GM12874 (cell line): ENCODE data around the gene PLCG1.

Experiments
- TF ChIP-seq, protein P1 (sequence below): IDR thresholded peaks from 2 replicates; pipeline ENCODE4 v1.5.1; 2011; ENCODE audit warnings: low read depth, mild to moderate bottlenecking, control low read depth, low read length, moderate library complexity; ENCODE audit not compliant: insufficient read depth

Gene PLCG1

GRCh38 chr20:41098703-41099250 is 38.6 kb upstream of the PLCG1 start:
- TF ChIP-seq, protein P1, sequence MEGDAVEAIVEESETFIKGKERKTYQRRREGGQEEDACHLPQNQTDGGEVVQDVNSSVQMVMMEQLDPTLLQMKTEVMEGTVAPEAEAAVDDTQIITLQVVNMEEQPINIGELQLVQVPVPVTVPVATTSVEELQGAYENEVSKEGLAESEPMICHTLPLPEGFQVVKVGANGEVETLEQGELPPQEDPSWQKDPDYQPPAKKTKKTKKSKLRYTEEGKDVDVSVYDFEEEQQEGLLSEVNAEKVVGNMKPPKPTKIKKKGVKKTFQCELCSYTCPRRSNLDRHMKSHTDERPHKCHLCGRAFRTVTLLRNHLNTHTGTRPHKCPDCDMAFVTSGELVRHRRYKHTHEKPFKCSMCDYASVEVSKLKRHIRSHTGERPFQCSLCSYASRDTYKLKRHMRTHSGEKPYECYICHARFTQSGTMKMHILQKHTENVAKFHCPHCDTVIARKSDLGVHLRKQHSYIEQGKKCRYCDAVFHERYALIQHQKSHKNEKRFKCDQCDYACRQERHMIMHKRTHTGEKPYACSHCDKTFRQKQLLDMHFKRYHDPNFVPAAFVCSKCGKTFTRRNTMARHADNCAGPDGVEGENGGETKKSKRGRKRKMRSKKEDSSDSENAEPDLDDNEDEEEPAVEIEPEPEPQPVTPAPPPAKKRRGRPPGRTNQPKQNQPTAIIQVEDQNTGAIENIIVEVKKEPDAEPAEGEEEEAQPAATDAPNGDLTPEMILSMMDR, result no peak

DNA sequence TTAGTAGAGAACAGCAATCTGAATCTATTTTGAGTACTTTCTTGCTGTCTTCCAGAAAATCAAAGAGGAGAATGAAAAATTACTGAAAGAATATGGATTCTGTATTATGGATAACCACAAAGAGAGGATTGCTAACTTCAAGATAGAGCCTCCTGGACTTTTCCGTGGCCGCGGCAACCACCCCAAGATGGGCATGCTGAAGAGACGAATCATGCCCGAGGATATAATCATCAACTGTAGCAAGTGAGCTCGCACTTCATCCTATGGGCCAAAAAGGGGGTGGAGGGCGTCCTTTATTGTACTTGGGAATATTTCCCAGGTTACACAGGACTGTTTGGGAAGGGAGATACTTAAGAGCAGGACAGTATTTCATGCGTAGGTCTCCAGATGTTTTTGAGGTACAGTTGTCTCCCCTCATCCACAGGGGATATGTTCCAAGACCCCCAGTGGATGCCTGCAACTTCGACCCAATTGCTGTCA is 37.3 kb upstream of the PLCG1 start:
- TF ChIP-seq, protein P1, result no peak

GRCh38 chr20:41101660-41102059 is 35.7 kb upstream of the PLCG1 start:
- TF ChIP-seq, protein P1, result no peak

DNA sequence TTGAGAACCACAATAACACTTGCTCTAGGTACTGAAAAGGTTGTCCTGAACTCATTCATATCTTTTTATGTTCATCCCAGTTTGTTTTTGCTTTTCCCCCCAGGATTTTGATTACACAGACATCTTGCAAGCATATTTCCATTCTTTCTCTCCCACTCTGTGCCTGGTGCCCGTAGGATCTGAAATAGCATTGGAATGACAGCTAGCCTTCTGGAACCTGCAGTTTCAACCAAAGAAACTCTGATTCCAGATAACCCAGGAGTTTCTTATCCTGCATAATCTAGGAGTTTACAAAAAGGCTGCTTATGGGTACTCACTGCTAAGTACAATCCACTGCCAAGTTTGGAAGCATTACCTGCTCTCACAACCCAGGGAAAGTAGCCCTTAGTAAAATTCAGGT is 28.8 kb upstream of the PLCG1 start:
- TF ChIP-seq, protein P1, result no peak

- TF ChIP-seq, protein P1, result no peak
Measured at GRCh38 chr20:41110012-41110411, 27.3 kb upstream of the PLCG1 start.

DNA sequence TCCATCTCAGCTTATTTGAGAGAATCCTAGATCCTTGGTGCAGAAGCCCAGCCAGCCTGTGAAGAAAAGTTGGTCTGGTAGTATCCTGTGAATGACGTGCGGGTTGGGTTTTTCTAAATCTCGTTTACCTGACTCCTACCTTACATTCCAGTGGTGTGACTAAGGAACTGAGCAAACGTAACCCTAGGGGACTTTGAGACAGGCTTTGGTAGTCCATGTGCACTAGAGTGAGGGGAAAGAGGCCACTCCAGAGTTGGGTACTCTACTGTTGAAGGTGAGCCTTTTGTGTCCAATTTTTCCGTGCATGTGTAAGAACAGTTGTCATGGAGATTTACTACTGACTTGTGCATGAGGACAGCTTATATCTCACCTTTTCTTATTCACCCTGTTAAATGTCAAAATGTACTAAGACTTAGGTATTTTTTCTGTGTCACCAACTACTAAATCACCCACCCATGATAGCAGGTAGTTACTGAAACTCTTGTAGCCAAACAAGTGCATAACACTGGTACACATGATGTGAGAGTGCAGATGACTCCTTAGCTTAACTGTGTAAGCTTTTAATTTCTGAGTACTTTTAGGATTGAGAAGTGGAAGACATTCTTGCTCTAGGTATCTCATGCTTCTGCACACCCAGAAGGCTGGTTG is 26.3 kb upstream of the PLCG1 start:
- TF ChIP-seq, protein P1, result no peak

GRCh38 chr20:41111578-41111951 is 25.8 kb upstream of the PLCG1 start:
- TF ChIP-seq, protein P1, result no peak
